Lower leg skin (tissue), 4 donors: ENCODE results near the gene SOCS1. TPM values are rescaled to one million over a fixed set of nuclear protein-coding genes. Genes with fewer than 3 reads are reported as not detected.

Experiments used
- DNase-seq, 2 donors: peaks; one replicate each; pipeline ENCODE4 v3.0.0-alpha.2; 2019; ENCODE audit warnings: low spot score in 2 of 2
- H3K4me3 ChIP-seq: fragments of 200-600 bp; sonication (generic); 2 replicates; pipeline ENCODE4 v1.5.1; 2017; ENCODE audit warnings: mild to moderate bottlenecking, low read depth; ENCODE audit not compliant: poor library complexity, severe bottlenecking
- POLR2A ChIP-seq, 2 donors: fragments of 450-650 bp; IDR thresholded peaks; one replicate each; pipeline ENCODE4 v1.6.1; 2016 to 2017; ENCODE audit warnings: antibody characterized with exemption in 2 of 2, mild to moderate bottlenecking in 1 of 2, moderate library complexity in 1 of 2
- WGBS, 2 donors: methylation state at CpG; one replicate each; pipeline ENCODE4 v1.1.5; 2018; 5-methylcytosine and 5-hydroxymethylcytosine counted together
- intact Hi-C: fragments of 100-400 bp; cut with DNase I; formaldehyde crosslinking; loops from one replicate; pipeline ENCODE4 v1.15.0; 2023; ENCODE audit warnings: low total_unique reads
- total RNA-seq, 4 donors: library from RNA; depleted of rRNA; stranded (reverse); fragments of >200 nt; gene quantifications; one replicate each; pipeline ENCODE4 v1.1.0, GENCODE V29; 2016
- TF ChIP-seq, protein P1 (sequence below), 3 donors: fragments of 450-650 bp; IDR thresholded peaks; one replicate each; pipeline ENCODE4 v1.5.1; 2016; ENCODE audit warnings: antibody characterized with exemption in 3 of 3, mild to moderate bottlenecking in 3 of 3, moderate library complexity in 2 of 3

SOCS1 gene
- total RNA-seq, 4 donors from 2014 or later = 7.7 to 20.6 (median 10.1) TPM

DNA sequence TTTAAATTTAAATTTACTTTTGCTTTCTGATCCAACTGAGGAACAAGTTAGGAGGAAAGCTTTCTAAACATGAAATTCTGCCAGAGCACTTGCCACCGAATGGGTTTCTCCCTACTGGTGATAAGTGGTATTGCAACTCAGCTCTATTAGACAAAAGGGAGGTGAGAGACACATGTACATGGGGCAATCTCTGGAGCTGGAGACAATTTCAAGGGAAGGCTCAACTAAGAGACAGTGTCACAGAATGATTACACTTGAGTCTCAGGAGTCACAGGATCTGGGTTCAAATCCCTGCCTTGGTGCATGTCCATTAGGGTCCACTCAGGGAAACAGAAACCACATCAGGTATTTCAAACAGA, 37.4 kb downstream of the SOCS1 start:
- H3K4me3 ChIP-seq = no peak overlapping the region
- WGBS, 2 donors = 83 to 87% methylated on average over 1 of the region's 1 CpG
- TF ChIP-seq, protein P1, sequence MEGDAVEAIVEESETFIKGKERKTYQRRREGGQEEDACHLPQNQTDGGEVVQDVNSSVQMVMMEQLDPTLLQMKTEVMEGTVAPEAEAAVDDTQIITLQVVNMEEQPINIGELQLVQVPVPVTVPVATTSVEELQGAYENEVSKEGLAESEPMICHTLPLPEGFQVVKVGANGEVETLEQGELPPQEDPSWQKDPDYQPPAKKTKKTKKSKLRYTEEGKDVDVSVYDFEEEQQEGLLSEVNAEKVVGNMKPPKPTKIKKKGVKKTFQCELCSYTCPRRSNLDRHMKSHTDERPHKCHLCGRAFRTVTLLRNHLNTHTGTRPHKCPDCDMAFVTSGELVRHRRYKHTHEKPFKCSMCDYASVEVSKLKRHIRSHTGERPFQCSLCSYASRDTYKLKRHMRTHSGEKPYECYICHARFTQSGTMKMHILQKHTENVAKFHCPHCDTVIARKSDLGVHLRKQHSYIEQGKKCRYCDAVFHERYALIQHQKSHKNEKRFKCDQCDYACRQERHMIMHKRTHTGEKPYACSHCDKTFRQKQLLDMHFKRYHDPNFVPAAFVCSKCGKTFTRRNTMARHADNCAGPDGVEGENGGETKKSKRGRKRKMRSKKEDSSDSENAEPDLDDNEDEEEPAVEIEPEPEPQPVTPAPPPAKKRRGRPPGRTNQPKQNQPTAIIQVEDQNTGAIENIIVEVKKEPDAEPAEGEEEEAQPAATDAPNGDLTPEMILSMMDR (IDR thresholded peaks at IDR 0.05) = no peak
- TF ChIP-seq POLR2A (IDR thresholded peaks at IDR 0.05) = no peak
- no peak for DNase-seq
- intact Hi-C loops = no loop called here

DNA sequence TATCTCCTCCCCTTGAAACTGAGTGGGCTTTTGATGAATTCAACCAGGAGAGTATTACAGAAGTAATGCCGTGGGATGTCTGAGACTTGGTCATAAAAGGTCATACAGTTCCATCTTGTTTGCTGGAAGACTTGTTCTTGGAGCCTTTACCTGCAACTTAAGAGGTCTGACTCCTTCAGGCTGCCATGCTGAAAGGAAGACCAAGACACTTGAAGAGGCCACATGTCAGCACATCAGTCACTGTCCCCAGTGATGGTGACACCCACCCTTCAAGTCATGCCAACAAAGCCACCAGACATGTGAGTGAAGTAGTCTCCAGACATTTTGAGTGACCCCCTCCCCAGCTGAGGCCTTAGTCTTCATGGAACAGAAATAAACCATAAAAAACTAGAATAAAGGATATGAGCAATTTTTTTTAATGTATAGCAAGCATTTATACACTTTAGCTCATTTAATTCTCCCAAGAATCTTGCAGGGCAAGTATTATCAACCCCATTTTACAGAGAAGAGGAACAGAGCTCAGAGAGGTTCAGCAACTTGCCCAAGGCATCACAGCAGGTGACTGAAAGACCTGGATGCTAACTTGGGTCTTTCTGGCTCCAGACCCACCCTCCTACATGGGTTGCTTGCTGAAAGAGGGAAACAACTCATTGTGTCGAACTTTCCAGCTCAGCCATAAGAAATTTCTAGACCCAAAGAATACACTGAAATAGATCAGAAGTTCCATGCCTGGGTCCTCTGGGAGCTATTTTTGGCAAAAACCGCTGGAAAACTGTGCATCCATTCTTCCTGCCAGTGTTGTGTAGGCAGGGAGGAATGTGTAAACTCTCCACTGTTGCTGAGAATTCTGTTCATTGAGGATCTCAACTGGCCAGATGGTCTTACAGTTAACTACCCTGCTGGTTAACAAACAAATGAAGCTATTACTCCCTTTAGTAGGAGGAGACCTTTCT, 38.1 kb downstream of the SOCS1 start:
- 68 to 71% methylated on average over 3 of the region's 3 CpGs for WGBS, 2 donors
- TF ChIP-seq, protein P1 (IDR thresholded peaks at IDR 0.05) = no peak
- no peak for TF ChIP-seq POLR2A (IDR thresholded peaks at IDR 0.05)
- DNase-seq = no peak
- H3K4me3 ChIP-seq = no peak overlapping the region
- intact Hi-C loops = no loop called here

DNA sequence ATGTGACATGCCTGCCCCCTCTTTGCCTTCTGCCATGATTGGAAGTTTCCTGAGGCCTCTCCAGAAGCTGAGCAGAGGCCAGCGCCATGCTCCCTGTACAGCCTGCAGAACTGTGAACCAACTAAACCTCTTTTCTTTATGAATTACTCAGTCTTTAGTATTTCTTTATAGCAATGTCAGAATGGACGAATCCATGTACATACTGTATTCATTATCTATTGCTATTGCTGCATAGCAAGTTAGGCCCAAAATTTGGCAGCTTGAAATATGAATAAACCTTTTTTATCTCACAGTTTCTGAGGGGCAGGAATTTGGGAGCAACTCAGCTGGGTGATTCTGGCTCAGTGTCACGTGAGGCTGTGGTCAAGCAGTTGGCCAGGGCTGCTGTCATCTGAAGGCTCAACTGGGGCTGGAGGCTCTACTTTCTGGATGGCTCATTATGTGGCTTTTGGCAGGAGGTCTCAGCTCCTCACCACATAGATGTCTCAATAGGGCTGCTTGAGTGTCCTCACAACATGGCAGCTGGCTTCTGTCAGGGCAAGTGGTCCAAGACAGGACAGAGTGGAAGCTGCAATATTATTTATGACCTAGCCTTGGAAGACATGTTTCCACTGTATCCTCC, 40.0 kb downstream of the SOCS1 start:
- 83 to 86% methylated on average over 3 of the region's 3 CpGs for WGBS, 2 donors
- no peak overlapping the region for H3K4me3 ChIP-seq
- intact Hi-C loops = no loop called here
- no peak for DNase-seq
- no peak for TF ChIP-seq POLR2A (IDR thresholded peaks at IDR 0.05)
- TF ChIP-seq, protein P1 (IDR thresholded peaks at IDR 0.05) = no peak

DNA sequence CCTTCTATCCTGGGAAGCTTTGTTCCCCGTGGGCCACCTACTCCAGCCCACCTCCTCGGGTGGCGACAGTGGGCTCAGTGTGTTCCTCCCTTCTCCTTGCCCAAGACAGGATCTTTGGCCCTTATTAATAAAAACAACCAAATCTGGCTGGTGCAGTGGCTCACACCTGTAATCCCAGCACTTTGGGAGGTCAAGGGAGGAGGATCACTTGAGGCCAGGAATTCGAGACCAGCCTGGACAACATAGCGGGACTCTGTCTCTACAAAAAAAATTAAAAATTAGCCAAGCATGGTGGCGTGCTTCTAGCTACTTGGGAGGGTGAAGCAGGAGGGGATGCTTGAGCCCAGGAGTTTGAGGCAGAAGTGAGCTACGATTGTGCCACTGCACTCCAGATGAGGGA, 42.2 kb downstream of the SOCS1 start:
- DNase-seq = no peak
- intact Hi-C loops = no loop called here
- no peak overlapping the region for H3K4me3 ChIP-seq
- no peak for TF ChIP-seq POLR2A (IDR thresholded peaks at IDR 0.05)
- TF ChIP-seq, protein P1 (IDR thresholded peaks at IDR 0.05) = no peak
- WGBS, 2 donors = 89 to 91% methylated on average over 7 of the region's 7 CpGs

DNA sequence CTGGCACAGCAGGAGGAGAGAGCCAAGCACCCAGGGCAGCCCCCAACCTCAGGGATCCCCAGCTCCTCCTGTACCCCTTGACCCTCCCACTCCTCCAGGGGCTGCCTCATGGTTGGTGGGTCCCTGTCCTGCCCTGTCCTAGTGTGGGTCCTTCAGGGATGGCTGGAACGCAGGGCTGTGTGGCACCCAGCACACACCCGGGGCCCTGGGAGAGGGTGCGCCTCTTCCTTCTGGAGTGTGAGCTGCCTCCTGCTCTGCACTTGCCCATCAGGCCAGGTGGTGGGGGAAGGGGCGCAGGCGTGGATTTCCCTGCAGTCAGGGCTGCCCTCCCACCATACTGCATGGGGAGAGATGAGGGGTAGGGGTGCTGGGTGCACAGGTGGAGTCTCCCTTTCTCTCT, 42.6 kb downstream of the SOCS1 start:
- H3K4me3 ChIP-seq = no peak overlapping the region
- DNase-seq = no peak
- intact Hi-C loops = no loop called here
- no peak for TF ChIP-seq POLR2A (IDR thresholded peaks at IDR 0.05)
- TF ChIP-seq, protein P1 (IDR thresholded peaks at IDR 0.05) = no peak
- WGBS, 2 donors = 53 to 95% methylated on average over 3 to 4 of the region's 5 CpGs
